ENCODE results near the gene KRI1. TPM values are rescaled to one million over a fixed set of nuclear protein-coding genes. Genes with fewer than 3 reads are reported as not detected.
"Not testable (repeated sequence)": the region's sequence is repeated elsewhere in the genome, so short reads cannot be mapped to it uniquely, and the experiment has no call there.

KRI1 gene
- total RNA-seq, 1 donor from 2014 or later = 35.0 TPM

- peaks cover 6% of the 10 kb centered on the region for H3K4me1 Mint-ChIP-seq (ENCODE audit: low read depth)
- peaks cover 14% of the 10 kb centered on the region for H3K36me3 Mint-ChIP-seq (ENCODE audit: insufficient read depth)
- TF ChIP-seq CTCF (IDR thresholded peaks at IDR 0.05; ENCODE audit: unreplicated experiment) = no peak
- H3K27ac Mint-ChIP-seq = no peak overlapping the region
- DNase-seq (ENCODE audit: low spot score, unreplicated experiment) = no peak
- H3K9me3 Mint-ChIP-seq (ENCODE audit: low read depth) = no peaks in the 10 kb centered on the region
- no peak overlapping the region for H3K4me3 Mint-ChIP-seq (ENCODE audit: low read depth)
- no peaks in the 10 kb centered on the region for H3K27me3 Mint-ChIP-seq
Measured at GRCh38 chr19:10582091-10582490, 16.3 kb upstream of the KRI1 start.

GRCh38 chr19:10580979-10581631, 15.3 kb upstream of the KRI1 start:
- Mint-ChIP-seq H3K4me1 (ENCODE audit: low read depth) (peaks cover 2% of the 10 kb centered on the region), H3K27ac (peak overlapping the region; percentile 44), H3K9me3 (ENCODE audit: low read depth) (no peaks in the 10 kb centered on the region), H3K36me3 (ENCODE audit: insufficient read depth) (peaks cover 15% of the 10 kb centered on the region), H3K4me3 (ENCODE audit: low read depth) (no peak overlapping the region), H3K27me3 (no peaks in the 10 kb centered on the region)
- peak; percentile 96 for TF ChIP-seq CTCF (IDR thresholded peaks at IDR 0.05; ENCODE audit: unreplicated experiment)
- peak; percentile 78 for DNase-seq (ENCODE audit: low spot score, unreplicated experiment)

- Mint-ChIP-seq H3K4me3 (ENCODE audit: low read depth) (no peak overlapping the region), H3K27ac (no peak overlapping the region), H3K27me3 (no peaks in the 10 kb centered on the region), H3K9me3 (ENCODE audit: low read depth) (no peaks in the 10 kb centered on the region), H3K4me1 (ENCODE audit: low read depth) (peaks cover 2% of the 10 kb centered on the region), H3K36me3 (ENCODE audit: insufficient read depth) (peaks cover 18% of the 10 kb centered on the region)
- DNase-seq (ENCODE audit: low spot score, unreplicated experiment) = no peak
- no peak for TF ChIP-seq CTCF (IDR thresholded peaks at IDR 0.05; ENCODE audit: unreplicated experiment)
Measured at GRCh38 chr19:10577951-10578350, 12.1 kb upstream of the KRI1 start.

GRCh38 chr19:10575011-10575716, 9.4 kb upstream of the KRI1 start:
- no peak for TF ChIP-seq CTCF (IDR thresholded peaks at IDR 0.05; ENCODE audit: unreplicated experiment)
- DNase-seq (ENCODE audit: low spot score, unreplicated experiment) = no peak
- no peaks in the 10 kb centered on the region for H3K9me3 Mint-ChIP-seq (ENCODE audit: low read depth)
- H3K27me3 Mint-ChIP-seq = no peaks in the 10 kb centered on the region
- H3K4me3 Mint-ChIP-seq (ENCODE audit: low read depth) = no peak overlapping the region
- H3K36me3 Mint-ChIP-seq (ENCODE audit: insufficient read depth) = peaks cover 16% of the 10 kb centered on the region
- H3K4me1 Mint-ChIP-seq (ENCODE audit: low read depth) = peaks cover 2% of the 10 kb centered on the region
- H3K27ac Mint-ChIP-seq = no peak overlapping the region

- no peak for TF ChIP-seq CTCF (IDR thresholded peaks at IDR 0.05; ENCODE audit: unreplicated experiment)
- Mint-ChIP-seq H3K9me3 (ENCODE audit: low read depth) (no peaks in the 10 kb centered on the region), H3K27me3 (no peaks in the 10 kb centered on the region), H3K36me3 (ENCODE audit: insufficient read depth) (peaks cover 13% of the 10 kb centered on the region), H3K27ac (no peak overlapping the region), H3K4me3 (ENCODE audit: low read depth) (no peak overlapping the region), H3K4me1 (ENCODE audit: low read depth) (peaks cover 3% of the 10 kb centered on the region)
- no peak for DNase-seq (ENCODE audit: low spot score, unreplicated experiment)
Measured at GRCh38 chr19:10574462-10574861, 8.7 kb upstream of the KRI1 start.

- not testable (repeated sequence) for H3K27me3 Mint-ChIP-seq; H3K27ac Mint-ChIP-seq; H3K9me3 Mint-ChIP-seq (ENCODE audit: low read depth); DNase-seq (ENCODE audit: low spot score, unreplicated experiment); H3K4me1 Mint-ChIP-seq (ENCODE audit: low read depth); H3K4me3 Mint-ChIP-seq (ENCODE audit: low read depth)
- peaks cover 12% of the 10 kb centered on the region for H3K36me3 Mint-ChIP-seq (ENCODE audit: insufficient read depth)
Measured at GRCh38 chr19:10573793-10574192, 8.0 kb upstream of the KRI1 start.
